Right lobe of liver (tissue), 6 donors: ENCODE data around the gene BPIFB3. TPM values are rescaled to one million over a fixed set of nuclear protein-coding genes. Genes with fewer than 3 reads are reported as not detected.

ENCODE experiments used
- ATAC-seq, 4 donors: fragments of 200-7000 bp; cut with Tn5 transposase; one replicate each; pipeline ENCODE4 v1.9.1; 2020; ENCODE audit warnings: mild to moderate bottlenecking in 4 of 4, moderate library complexity in 4 of 4
- DNase-seq, 3 donors: peaks; one replicate each; pipeline ENCODE4 v3.0.0-alpha.2; 2020
- H3K27ac ChIP-seq, 3 donors: fragments of 200-600 bp; one replicate each; pipeline ENCODE4 v1.8.0; 2022
- H3K27me3 ChIP-seq, 2 donors: fragments of 200-600 bp; one replicate each; pipeline ENCODE4 v1.8.0; 2022
- H3K36me3 ChIP-seq, 4 donors: fragments of 200-600 bp; sonication (generic) in 1 of 4; one replicate each; pipeline versions ENCODE4 v1.5.1 to v1.8.0; 2017 to 2022; ENCODE audit warnings: control low read depth in 1 of 4
- H3K4me1 ChIP-seq, 4 donors: fragments of 200-600 bp; sonication (generic) in 1 of 4; one replicate each; pipeline versions ENCODE4 v1.5.1 to v1.8.0; 2017 to 2022; ENCODE audit warnings: control low read depth in 1 of 4
- H3K4me3 ChIP-seq, 3 donors: fragments of 200-600 bp; one replicate each; pipeline ENCODE4 v1.8.0; 2022
- H3K9me3 ChIP-seq, 4 donors: fragments of 200-600 bp; sonication (generic) in 1 of 4; one replicate each; pipeline versions ENCODE4 v1.5.1 to v1.8.0; 2017 to 2022; ENCODE audit warnings: control low read depth in 1 of 4
- CTCF ChIP-seq, 4 donors: fragments of 200-600 bp in 3 of 4; fragments of 450-650 bp in 1 of 4; IDR thresholded peaks; one replicate each; pipeline versions ENCODE4 v1.5.1 to v1.8.0; 2016 to 2022; ENCODE audit warnings: antibody characterized with exemption in 4 of 4, mild to moderate bottlenecking in 2 of 4
- POLR2A ChIP-seq: fragments of 450-650 bp; IDR thresholded peaks from one replicate; pipeline ENCODE4 v1.6.1; 2017; ENCODE audit warnings: antibody characterized with exemption, mild to moderate bottlenecking
- WGBS: methylation state at CpG from one replicate; pipeline ENCODE4 v1.1.6; 2018; ENCODE audit warnings: low coverage, low lambda C conversion rate; ENCODE audit not compliant: insufficient coverage; ENCODE audit errors: missing lambda C conversion rate; 5-methylcytosine and 5-hydroxymethylcytosine counted together
- intact Hi-C, 2 donors: fragments of 100-400 bp; cut with DNase I; formaldehyde crosslinking; loops; one replicate each; pipeline versions ENCODE4 v1.11.2 to v1.14.1; 2022
- total RNA-seq, 6 experiments: library from RNA; depleted of rRNA in 2 of 6; stranded (reverse); fragments of >200 nt in 2 of 6; fragmentation: NEBNext Ultra II Directional in 3 of 6; extraction: Animal tissue kit (Norgen Biotek cat#: 25700) in 3 of 6; gene quantifications; one replicate each; pipeline versions ENCODE4 v1.1.0 to v1.2.4, GENCODE V29; 2016 to 2023
- donor health status: DM: no; HTN: yes; CAD: no.
- donor health status: DM: no; HTN: no; CAD: no.
- donor health status: DM: no; HTN: no; CAD: no.
- donor health status: DM: no; HTN: yes; CAD: no.
- donor health status: DM: no; HTN: yes; CAD: no.

The BPIFB3 gene
- total RNA-seq, 6 experiments from 2014 or later = not detected

- intact Hi-C loops = loop anchor here in 1 of 2 donors (10.0 kb wide), 1 partner anchor 112 kb away; no protein-coding TSS in a partner anchor
- Histone ChIP-seq H3K4me1 (no peaks in the 10 kb centered on the region), H3K27ac (no peak overlapping the region), H3K4me3 (no peak overlapping the region), H3K9me3 (no peaks in the 10 kb centered on the region), H3K36me3 (no peaks in the 10 kb centered on the region), H3K27me3 (no peaks in the 10 kb centered on the region)
- ATAC-seq (no peak), DNase-seq (no peak)
- 83% methylated on average over 3 of the region's 3 CpGs for WGBS
- TF ChIP-seq CTCF (IDR thresholded peaks at IDR 0.05) (no peak), POLR2A (no peak)
Observed at GRCh38 chr20:33092361-33092760, 38.7 kb downstream of the BPIFB3 start.

GRCh38 chr20:33093074-33093473 lies 39.4 kb downstream of the BPIFB3 start:
- TF ChIP-seq CTCF (IDR thresholded peaks at IDR 0.05) = no peak
- TF ChIP-seq POLR2A = no peak
- Histone ChIP-seq H3K4me1 (no peaks in the 10 kb centered on the region), H3K27ac (no peak overlapping the region), H3K36me3 (no peaks in the 10 kb centered on the region), H3K9me3 (no peaks in the 10 kb centered on the region), H3K4me3 (no peak overlapping the region), H3K27me3 (no peaks in the 10 kb centered on the region)
- WGBS = 26% methylated on average over 1 of the region's 1 CpG
- ATAC-seq = no peak
- intact Hi-C loops = loop anchor here in 1 of 2 donors (10.0 kb wide), 1 partner anchor 112 kb away; no protein-coding TSS in a partner anchor
- DNase-seq = no peak

- Histone ChIP-seq H3K27ac (no peak overlapping the region), H3K4me3 (no peak overlapping the region), H3K36me3 (no peaks in the 10 kb centered on the region), H3K9me3 (no peaks in the 10 kb centered on the region), H3K27me3 (no peaks in the 10 kb centered on the region), H3K4me1 (no peaks in the 10 kb centered on the region)
- ATAC-seq = no peak
- no peak for TF ChIP-seq POLR2A
- TF ChIP-seq CTCF (IDR thresholded peaks at IDR 0.05) = no peak
- intact Hi-C loops = loop anchor here in 1 of 2 donors (10.0 kb wide), 1 partner anchor 111 kb away; no protein-coding TSS in a partner anchor
- DNase-seq = no peak
- 30% methylated on average over 1 of the region's 1 CpG for WGBS
Observed at GRCh38 chr20:33093582-33093981, 39.9 kb downstream of the BPIFB3 start.

DNA sequence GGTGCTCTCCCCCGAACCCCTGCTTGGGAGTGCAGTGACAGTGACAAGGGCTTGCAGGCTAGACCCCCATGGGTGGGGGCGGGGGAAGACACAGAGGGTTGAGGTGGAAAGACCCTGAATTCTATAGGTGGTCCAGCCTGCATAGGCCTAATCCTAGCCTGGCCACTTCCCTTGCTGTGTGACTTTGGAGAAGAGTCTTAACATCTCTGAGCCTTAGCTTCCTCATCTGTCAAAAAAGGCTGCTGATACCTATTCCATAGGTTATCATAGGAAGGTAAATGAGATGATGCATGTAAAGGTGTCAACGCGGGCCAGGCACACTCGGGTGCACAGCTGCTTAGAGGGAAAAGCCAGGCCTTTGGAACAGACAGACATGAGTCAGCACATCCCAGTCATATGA lies 41.5 kb downstream of the BPIFB3 start:
- WGBS = 93% methylated on average over 3 of the region's 5 CpGs

More for the DNA sequence above, 41.5 kb downstream of the BPIFB3 start:
- Histone ChIP-seq H3K36me3 (no peaks in the 10 kb centered on the region), H3K27me3 (no peaks in the 10 kb centered on the region), H3K4me3 (no peak overlapping the region), H3K4me1 (no peaks in the 10 kb centered on the region), H3K9me3 (no peaks in the 10 kb centered on the region), H3K27ac (no peak overlapping the region)
- intact Hi-C loops = loop anchor here (2.0 to 10.0 kb wide), 4 partner anchors 110 to 193 kb away; no protein-coding TSS in a partner anchor
- DNase-seq = no peak
- no peak for ATAC-seq
- no peak for TF ChIP-seq CTCF (IDR thresholded peaks at IDR 0.05)
